Mesendoderm (in vitro differentiated cells): Measurements from ENCODE around the gene BLACAT1.

ENCODE experiments used
- DNase-seq: peaks from one replicate; pipeline ENCODE4 v3.0.0; 2013
- H2AK5ac ChIP-seq: 2 replicates; pipeline ENCODE4 v1.6.1; 2013; ENCODE audit warnings: low read length, inconsistent platforms
- H2BK120ac ChIP-seq: 2 replicates; pipeline ENCODE4 v1.6.1; 2013; ENCODE audit warnings: low read depth, mild to moderate bottlenecking, low read length, moderate library complexity, mixed read lengths
- H2BK15ac ChIP-seq: replicated peaks from 2 replicates; pipeline ENCODE4 v1.6.1; 2013; ENCODE audit warnings: low read depth, mild to moderate bottlenecking, moderate library complexity
- H2BK5ac ChIP-seq: 2 replicates; pipeline ENCODE4 v1.6.1; 2013; ENCODE audit warnings: low read length, inconsistent platforms
- H3K18ac ChIP-seq: 2 replicates; pipeline ENCODE4 v1.6.1; 2013; ENCODE audit warnings: mild to moderate bottlenecking, low read length, mixed read lengths
- H3K23ac ChIP-seq: one replicate; pipeline ENCODE4 v1.6.1; 2013; ENCODE audit warnings: low read length
- H3K27ac ChIP-seq: 2 replicates; pipeline ENCODE4 v1.5.1; 2013; ENCODE audit warnings: low read depth, mild to moderate bottlenecking, inconsistent platforms, low read length, moderate library complexity
- H3K27me3 ChIP-seq: 2 replicates; pipeline ENCODE4 v1.6.1; 2013; ENCODE audit warnings: low read length, control low read depth, mild to moderate bottlenecking, inconsistent platforms; ENCODE audit not compliant: insufficient read depth, poor library complexity
- H3K36me3 ChIP-seq: 2 replicates; pipeline ENCODE4 v1.6.1; 2013; ENCODE audit warnings: low read length, inconsistent platforms; ENCODE audit not compliant: control insufficient read depth, insufficient read depth
- H3K4ac ChIP-seq: one replicate; pipeline ENCODE4 v1.6.1; 2013; ENCODE audit warnings: low read depth, mild to moderate bottlenecking, low read length, moderate library complexity
- H3K4me1 ChIP-seq: 2 replicates; pipeline ENCODE4 v1.6.1; 2013; ENCODE audit warnings: low read depth, low read length, inconsistent platforms; ENCODE audit not compliant: control insufficient read depth
- H3K4me2 ChIP-seq: 2 replicates; pipeline ENCODE4 v1.6.1; 2013; ENCODE audit warnings: low read length
- H3K4me3 ChIP-seq: 2 replicates; pipeline ENCODE4 v1.5.1; 2013; ENCODE audit warnings: mild to moderate bottlenecking, low read length
- H3K56ac ChIP-seq: one replicate; pipeline ENCODE4 v1.6.1; 2013; ENCODE audit warnings: low read length
- H3K79me1 ChIP-seq: 2 replicates; pipeline ENCODE4 v1.6.1; 2013; ENCODE audit warnings: low read length, inconsistent platforms
- H3K79me2 ChIP-seq: 2 replicates; pipeline ENCODE4 v1.6.1; 2013; ENCODE audit warnings: mild to moderate bottlenecking, low read length; ENCODE audit not compliant: control insufficient read depth, insufficient read depth
- H3K9ac ChIP-seq: 2 replicates; pipeline ENCODE4 v1.6.1; 2013; ENCODE audit warnings: low read length, inconsistent platforms
- H4K5ac ChIP-seq: one replicate; pipeline ENCODE4 v1.6.1; 2013; ENCODE audit warnings: low read length
- H4K8ac ChIP-seq: one replicate; pipeline ENCODE4 v1.6.1; 2013; ENCODE audit warnings: low read depth, mild to moderate bottlenecking, control low read depth, low read length, moderate library complexity
- WGBS: extraction: QIAGEN DNeasy Blood & Tissue Kit; methylation state at CpG from one replicate; pipeline ENCODE4 v1.1.7; 2013; ENCODE audit warnings: low lambda C conversion rate, missing lambda C conversion rate; ENCODE audit not compliant: insufficient coverage; ENCODE audit errors: extremely low coverage; 5-methylcytosine and 5-hydroxymethylcytosine counted together

BLACAT1 gene

GRCh38 chr1:205477121-205477758 is 21.4 kb upstream of the BLACAT1 start:
- Histone ChIP-seq H4K5ac (no peak overlapping the region), H3K27me3 (no peaks in the 10 kb centered on the region), H3K4me2 (no peak overlapping the region), H3K23ac (peak overlapping the region; percentile 75), H2AK5ac (no peak overlapping the region), H3K79me2 (no peaks in the 10 kb centered on the region), H2BK5ac (no peak overlapping the region), H3K4me3 (no peak overlapping the region), H3K4me1 (peaks cover 2% of the 10 kb centered on the region), H2BK120ac (no peak overlapping the region), H3K18ac (no peak overlapping the region), H3K9ac (no peak overlapping the region), H2BK15ac (no peak overlapping the region), H3K56ac (no peak overlapping the region), H3K36me3 (no peaks in the 10 kb centered on the region), H3K27ac (no peak overlapping the region), H3K79me1 (no peaks in the 10 kb centered on the region), H3K4ac (no peak overlapping the region), H4K8ac (no peak overlapping the region)
- DNase-seq: peak; percentile 50
- WGBS: no CpG with 5 or more reads among the region's 6 CpGs

GRCh38 chr1:205476648-205477047 is 20.8 kb upstream of the BLACAT1 start:
- Histone ChIP-seq H2BK5ac (no peak overlapping the region), H3K79me2 (no peaks in the 10 kb centered on the region), H3K4me2 (no peak overlapping the region), H3K4me1 (peaks cover 2% of the 10 kb centered on the region), H3K23ac (no peak overlapping the region), H2AK5ac (peak overlapping the region; percentile 41), H3K27ac (no peak overlapping the region), H3K18ac (no peak overlapping the region), H3K9ac (no peak overlapping the region), H3K56ac (no peak overlapping the region), H3K79me1 (no peaks in the 10 kb centered on the region), H3K27me3 (no peaks in the 10 kb centered on the region), H2BK120ac (no peak overlapping the region), H3K36me3 (no peaks in the 10 kb centered on the region), H3K4me3 (no peak overlapping the region), H3K4ac (no peak overlapping the region), H4K5ac (no peak overlapping the region), H2BK15ac (no peak overlapping the region), H4K8ac (no peak overlapping the region)
- DNase-seq: no peak
- 100% methylated on average over 1 of the region's 4 CpGs for WGBS

GRCh38 chr1:205475855-205476254 is 20.0 kb upstream of the BLACAT1 start:
- no peak overlapping the region for H3K23ac ChIP-seq
- H3K4ac ChIP-seq: no peak overlapping the region
- H3K36me3 ChIP-seq: no peaks in the 10 kb centered on the region
- no peak overlapping the region for H3K18ac ChIP-seq
- no peak overlapping the region for H3K56ac ChIP-seq
- H3K27ac ChIP-seq: no peak overlapping the region
- H3K9ac ChIP-seq: no peak overlapping the region
- H4K8ac ChIP-seq: no peak overlapping the region
- WGBS: no CpG with 5 or more reads among the region's 1 CpG
- H2BK120ac ChIP-seq: no peak overlapping the region
- no peak overlapping the region for H3K4me2 ChIP-seq
- no peaks in the 10 kb centered on the region for H3K79me1 ChIP-seq
- no peaks in the 10 kb centered on the region for H3K27me3 ChIP-seq
- H2BK5ac ChIP-seq: no peak overlapping the region
- H3K4me1 ChIP-seq: peaks cover 2% of the 10 kb centered on the region
- H3K79me2 ChIP-seq: no peaks in the 10 kb centered on the region
- H3K4me3 ChIP-seq: no peak overlapping the region
- DNase-seq: no peak
- no peak overlapping the region for H2AK5ac ChIP-seq
- H2BK15ac ChIP-seq: no peak overlapping the region
- no peak overlapping the region for H4K5ac ChIP-seq

- Histone ChIP-seq H2BK15ac (no peak overlapping the region), H3K4me1 (no peaks in the 10 kb centered on the region), H3K36me3 (no peaks in the 10 kb centered on the region), H3K4ac (no peak overlapping the region), H3K9ac (no peak overlapping the region), H3K4me2 (no peak overlapping the region), H3K4me3 (no peak overlapping the region), H3K79me1 (no peaks in the 10 kb centered on the region), H3K56ac (no peak overlapping the region), H2AK5ac (no peak overlapping the region), H3K27me3 (no peaks in the 10 kb centered on the region), H3K18ac (no peak overlapping the region), H4K8ac (no peak overlapping the region), H4K5ac (no peak overlapping the region), H3K79me2 (no peaks in the 10 kb centered on the region), H3K23ac (no peak overlapping the region), H2BK120ac (no peak overlapping the region), H3K27ac (no peak overlapping the region), H2BK5ac (no peak overlapping the region)
- WGBS: no CpG with 5 or more reads among the region's 3 CpGs
- DNase-seq: no peak
Measured at GRCh38 chr1:205474571-205474970, 18.7 kb upstream of the BLACAT1 start.

GRCh38 chr1:205473966-205474365 is 18.1 kb upstream of the BLACAT1 start:
- Histone ChIP-seq H2BK15ac (no peak overlapping the region), H3K4me1 (no peaks in the 10 kb centered on the region), H3K23ac (no peak overlapping the region), H3K4me2 (no peak overlapping the region), H3K36me3 (no peaks in the 10 kb centered on the region), H3K79me1 (no peaks in the 10 kb centered on the region), H3K27me3 (no peaks in the 10 kb centered on the region), H3K79me2 (no peaks in the 10 kb centered on the region), H3K4me3 (no peak overlapping the region), H3K56ac (no peak overlapping the region), H3K4ac (no peak overlapping the region), H3K18ac (no peak overlapping the region), H2AK5ac (no peak overlapping the region), H4K5ac (no peak overlapping the region), H4K8ac (no peak overlapping the region), H2BK5ac (no peak overlapping the region), H3K9ac (no peak overlapping the region), H3K27ac (no peak overlapping the region), H2BK120ac (no peak overlapping the region)
- DNase-seq: no peak
- WGBS: no CpG with 5 or more reads among the region's 7 CpGs

- WGBS: no CpG with 5 or more reads among the region's 4 CpGs
- H3K27ac ChIP-seq: no peak overlapping the region
Measured at GRCh38 chr1:205473475-205473874, 17.6 kb upstream of the BLACAT1 start.

More at GRCh38 chr1:205473475-205473874, 17.6 kb upstream of the BLACAT1 start:
- Histone ChIP-seq H3K4me1 (no peaks in the 10 kb centered on the region), H2BK15ac (no peak overlapping the region), H3K4me3 (no peak overlapping the region), H2BK5ac (no peak overlapping the region), H3K18ac (no peak overlapping the region), H4K8ac (no peak overlapping the region), H3K9ac (no peak overlapping the region), H3K79me2 (no peaks in the 10 kb centered on the region), H3K23ac (no peak overlapping the region), H3K4me2 (no peak overlapping the region), H3K56ac (peak overlapping the region; percentile 11), H2BK120ac (no peak overlapping the region), H3K4ac (no peak overlapping the region), H2AK5ac (no peak overlapping the region), H3K79me1 (no peaks in the 10 kb centered on the region), H3K27me3 (no peaks in the 10 kb centered on the region), H4K5ac (no peak overlapping the region), H3K36me3 (no peaks in the 10 kb centered on the region)
- no peak for DNase-seq
